Measurements from ENCODE around the gene FAM20C. TPM values are rescaled to one million over a fixed set of nuclear protein-coding genes. Genes with fewer than 3 reads are reported as not detected.

Gene FAM20C
- total RNA-seq, 1 experiment from 2014 or later = 35.8 TPM

DNA sequence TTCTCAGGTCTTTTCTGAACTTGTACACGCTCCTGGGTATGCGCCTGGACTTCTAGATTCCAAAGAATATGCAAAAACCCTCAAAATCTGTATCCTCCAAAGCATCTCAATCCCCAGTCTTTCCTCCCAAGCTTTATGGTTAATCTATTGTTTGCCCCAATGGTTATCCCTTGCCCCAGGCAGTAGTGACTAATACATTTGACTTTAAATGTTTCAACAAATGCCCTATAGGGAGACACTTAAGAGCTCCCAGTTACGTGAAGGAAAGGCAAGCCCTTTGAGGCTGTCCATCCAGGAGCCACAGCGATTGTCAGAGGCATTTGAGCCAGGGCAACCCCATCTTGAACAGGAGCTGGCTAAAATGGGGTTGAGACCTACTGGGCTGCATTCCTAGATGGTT is 84.9 kb downstream of the FAM20C start:
- Histone ChIP-seq H3K4me3 (ENCODE audit: low read depth, low read length, poor library complexity, severe bottlenecking) (no peak overlapping the region), H3K27ac (ENCODE audit: low read depth, low read length, poor library complexity, severe bottlenecking) (no peak overlapping the region), H3K4me1 (ENCODE audit: insufficient read depth, low read length, poor library complexity, severe bottlenecking) (no peaks in the 10 kb centered on the region), H3K9me3 (ENCODE audit: low read depth, low read length, poor library complexity, severe bottlenecking) (peaks cover 26% of the 10 kb centered on the region), H3K27me3 (replicated peaks; ENCODE audit: insufficient read depth, low read depth, low read length, poor library complexity) (peaks cover 9% of the 10 kb centered on the region), H3K36me3 (ENCODE audit: insufficient read depth, low read length, poor library complexity, severe bottlenecking) (no peaks in the 10 kb centered on the region)
- DNase-seq (ENCODE audit: low spot score) = no peak
- intact Hi-C loops (cut with micrococcal nuclease; ENCODE audit: unreplicated experiment) = no loop called here
- no TSS peak for BruUV-seq (replicated peaks)
- TF ChIP-seq EZH2 (IDR thresholded peaks at IDR 0.05; ENCODE audit: borderline replicate concordance, low read depth, low read length, poor library complexity, severe bottlenecking) = no peak
- TF ChIP-seq, protein P1, sequence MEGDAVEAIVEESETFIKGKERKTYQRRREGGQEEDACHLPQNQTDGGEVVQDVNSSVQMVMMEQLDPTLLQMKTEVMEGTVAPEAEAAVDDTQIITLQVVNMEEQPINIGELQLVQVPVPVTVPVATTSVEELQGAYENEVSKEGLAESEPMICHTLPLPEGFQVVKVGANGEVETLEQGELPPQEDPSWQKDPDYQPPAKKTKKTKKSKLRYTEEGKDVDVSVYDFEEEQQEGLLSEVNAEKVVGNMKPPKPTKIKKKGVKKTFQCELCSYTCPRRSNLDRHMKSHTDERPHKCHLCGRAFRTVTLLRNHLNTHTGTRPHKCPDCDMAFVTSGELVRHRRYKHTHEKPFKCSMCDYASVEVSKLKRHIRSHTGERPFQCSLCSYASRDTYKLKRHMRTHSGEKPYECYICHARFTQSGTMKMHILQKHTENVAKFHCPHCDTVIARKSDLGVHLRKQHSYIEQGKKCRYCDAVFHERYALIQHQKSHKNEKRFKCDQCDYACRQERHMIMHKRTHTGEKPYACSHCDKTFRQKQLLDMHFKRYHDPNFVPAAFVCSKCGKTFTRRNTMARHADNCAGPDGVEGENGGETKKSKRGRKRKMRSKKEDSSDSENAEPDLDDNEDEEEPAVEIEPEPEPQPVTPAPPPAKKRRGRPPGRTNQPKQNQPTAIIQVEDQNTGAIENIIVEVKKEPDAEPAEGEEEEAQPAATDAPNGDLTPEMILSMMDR (conservative IDR thresholded peaks at IDR 0.05; ENCODE audit: low read depth, low read length) = no peak
- ChIA-PET POLR2A (ENCODE audit: low non-redundant PET) (no interaction called here), CTCF (no interaction called here)

DNA sequence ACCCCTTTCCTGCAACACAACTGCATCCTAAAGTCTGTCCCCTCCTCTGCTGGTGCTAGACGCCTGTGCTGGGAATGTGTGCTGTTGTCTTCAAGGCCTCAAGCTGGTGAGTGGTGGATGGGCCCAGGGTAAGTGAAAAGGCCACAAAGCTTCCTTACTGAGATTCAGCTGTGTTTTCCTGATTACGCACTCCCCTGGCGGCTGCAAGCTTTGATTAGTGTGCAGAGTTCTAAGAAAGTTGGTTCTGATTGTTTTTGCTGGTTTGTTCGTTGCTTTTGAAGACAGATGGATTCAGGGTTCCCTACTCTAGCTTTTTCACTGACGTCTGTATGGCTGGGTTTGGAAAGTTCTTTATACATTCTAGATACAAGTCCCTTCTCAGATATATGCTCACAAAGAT is 85.7 kb downstream of the FAM20C start:
- CTCF ChIA-PET = no interaction called here
- no peak for TF ChIP-seq EZH2 (IDR thresholded peaks at IDR 0.05; ENCODE audit: borderline replicate concordance, low read depth, low read length, poor library complexity, severe bottlenecking)
- TF ChIP-seq, protein P1 (conservative IDR thresholded peaks at IDR 0.05; ENCODE audit: low read depth, low read length) = no peak

DNA sequence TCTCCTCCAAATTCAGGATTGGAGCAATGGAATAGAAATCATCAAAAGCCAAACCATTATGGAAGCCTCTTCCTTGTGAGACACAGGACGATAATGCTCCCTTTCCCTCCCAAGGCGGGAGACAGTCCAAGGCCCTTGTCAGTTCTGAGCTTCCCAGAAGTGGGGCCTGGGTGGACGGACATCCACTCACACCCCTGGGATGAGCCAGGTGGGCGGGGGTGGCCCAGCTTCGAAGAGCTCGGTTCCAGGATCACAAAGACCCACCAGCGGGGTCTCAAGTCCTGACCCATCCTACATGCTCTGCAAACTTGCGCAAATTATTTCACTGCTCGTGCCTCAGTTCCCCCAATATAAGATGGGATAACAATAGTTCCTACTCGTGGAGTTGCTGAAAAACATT is 87.5 kb downstream of the FAM20C start:
- Histone ChIP-seq H3K4me3 (ENCODE audit: low read depth, low read length, poor library complexity, severe bottlenecking) (no peak overlapping the region), H3K27ac (ENCODE audit: low read depth, low read length, poor library complexity, severe bottlenecking) (no peak overlapping the region), H3K27me3 (replicated peaks; ENCODE audit: insufficient read depth, low read depth, low read length, poor library complexity) (peaks cover 20% of the 10 kb centered on the region), H3K36me3 (ENCODE audit: insufficient read depth, low read length, poor library complexity, severe bottlenecking) (no peaks in the 10 kb centered on the region), H3K4me1 (ENCODE audit: insufficient read depth, low read length, poor library complexity, severe bottlenecking) (no peaks in the 10 kb centered on the region), H3K9me3 (ENCODE audit: low read depth, low read length, poor library complexity, severe bottlenecking) (peaks cover 11% of the 10 kb centered on the region)
- no peak for DNase-seq (ENCODE audit: low spot score)
- ChIA-PET CTCF (no interaction called here), POLR2A (ENCODE audit: low non-redundant PET) (no interaction called here)
- intact Hi-C loops (cut with micrococcal nuclease; ENCODE audit: unreplicated experiment) = no loop called here
- BruUV-seq (replicated peaks) = no TSS peak
- TF ChIP-seq, protein P1 (conservative IDR thresholded peaks at IDR 0.05; ENCODE audit: low read depth, low read length) = no peak
- no peak for TF ChIP-seq EZH2 (IDR thresholded peaks at IDR 0.05; ENCODE audit: borderline replicate concordance, low read depth, low read length, poor library complexity, severe bottlenecking)

More for the DNA sequence above, 85.7 kb downstream of the FAM20C start:
- peaks cover 22% of the 10 kb centered on the region for H3K9me3 ChIP-seq (ENCODE audit: low read depth, low read length, poor library complexity, severe bottlenecking)
- peaks cover 9% of the 10 kb centered on the region for H3K27me3 ChIP-seq (replicated peaks; ENCODE audit: insufficient read depth, low read depth, low read length, poor library complexity)
- H3K4me3 ChIP-seq (ENCODE audit: low read depth, low read length, poor library complexity, severe bottlenecking) = no peak overlapping the region
- POLR2A ChIA-PET (ENCODE audit: low non-redundant PET) = no interaction called here
- DNase-seq (ENCODE audit: low spot score) = no peak
- no peak overlapping the region for H3K27ac ChIP-seq (ENCODE audit: low read depth, low read length, poor library complexity, severe bottlenecking)
- no TSS peak for BruUV-seq (replicated peaks)
- intact Hi-C loops (cut with micrococcal nuclease; ENCODE audit: unreplicated experiment) = no loop called here
- no peaks in the 10 kb centered on the region for H3K4me1 ChIP-seq (ENCODE audit: insufficient read depth, low read length, poor library complexity, severe bottlenecking)
- no peaks in the 10 kb centered on the region for H3K36me3 ChIP-seq (ENCODE audit: insufficient read depth, low read length, poor library complexity, severe bottlenecking)

Measured in A673 (cell line).